GM18951 (cell line): Measurements from ENCODE around the gene TMCO2.

Experiments
- POLR2A ChIP-seq: IDR thresholded peaks from 4 replicates; pipeline ENCODE4 v1.6.1; 2011; ENCODE audit warnings: mild to moderate bottlenecking; ENCODE audit not compliant: insufficient read length, insufficient read depth; ENCODE audit errors: extremely low read depth
- in situ Hi-C: fragments of 300-500 bp; cut with MboI; formaldehyde crosslinking; loops from one replicate; pipeline ENCODE4 v1.12.0; 2022; ENCODE audit warnings: low sequenced_read_pairs, mixed read lengths, inconsistent platforms; ENCODE audit not compliant: unreplicated experiment

Gene TMCO2

GRCh38 chr1:40301066-40301465 is 53.3 kb downstream of the TMCO2 start:
- TF ChIP-seq POLR2A: no peak
- in situ Hi-C loops: no loop called here
